ENCODE results near the gene KRTAP17-1. TPM values are rescaled to one million over a fixed set of nuclear protein-coding genes. Genes with fewer than 3 reads are reported as not detected.

The KRTAP17-1 gene
- total RNA-seq (not detected), polyA plus RNA-seq (not detected)
- long read RNA-seq, donor 1, result 0 reads
- long read RNA-seq, donor 2, result 0 reads
- long read RNA-seq, donor 3, result 0 reads

GRCh38 chr17:41315204-41315794 lies at the start of gene KRTAP17-1:
Gene KRTAP17-1, minus strand, starts transcription at chr17:41315710. Its CDS starts 60 bp downstream, at chr17:41315650.
- intact Hi-C loops (cut with DNase I), result no loop called here
- Histone ChIP-seq H3K4me1 (no peaks in the 10 kb centered on the region), H3K36me3 (no peaks in the 10 kb centered on the region), H3K27ac (no peak within 1 kb of the TSS), H3K4me3 (no peak within 1 kb of the TSS), H3K9me3 (peaks cover 0 to 15% (median 7%) of the 10 kb centered on the region in 11 donors), H3K27me3 (peaks cover 0 to 40% (median 26%) of the 10 kb centered on the region in 7 donors)
- 80% methylated on average over 24 of the region's 24 CpGs for WGBS, 2 donors
- no peak for TF ChIP-seq CTCF (IDR thresholded peaks at IDR 0.05)
- ATAC-seq, result no peak
- no peak for DNase-seq

GRCh38 chr17:41363881-41364280 lies 48.4 kb upstream of the KRTAP17-1 start:
- intact Hi-C loops (cut with DNase I), result no loop called here
- H3K27ac ChIP-seq, result no peak overlapping the region
- TF ChIP-seq CTCF (IDR thresholded peaks at IDR 0.05), result no peak
- H3K27me3 ChIP-seq, result peaks cover 0 to 19% (median 5%) of the 10 kb centered on the region in 7 donors
- H3K4me1 ChIP-seq, result no peaks in the 10 kb centered on the region
- ATAC-seq, result no peak
- WGBS, 2 donors, result 80 to 85% methylated on average over 2 of the region's 2 CpGs
- no peak for DNase-seq
- H3K9me3 ChIP-seq, result peaks cover 0 to 12% (median 0%) of the 10 kb centered on the region in 11 donors
- H3K4me3 ChIP-seq, result no peak overlapping the region
- no peaks in the 10 kb centered on the region for H3K36me3 ChIP-seq

- no peak overlapping the region for H3K4me3 ChIP-seq
- H3K36me3 ChIP-seq, result no peaks in the 10 kb centered on the region
- peaks cover 0 to 26% (median 8%) of the 10 kb centered on the region in 7 donors for H3K27me3 ChIP-seq
- intact Hi-C loops (cut with DNase I), result no loop called here
- no peak overlapping the region for H3K27ac ChIP-seq
- peaks cover 0 to 21% (median 0%) of the 10 kb centered on the region in 11 donors for H3K9me3 ChIP-seq
- WGBS, 2 donors, result 67 to 68% methylated on average over 5 of the region's 5 CpGs
- ATAC-seq, result no peak
- no peak for DNase-seq
- no peak for TF ChIP-seq CTCF (IDR thresholded peaks at IDR 0.05)
- H3K4me1 ChIP-seq, result no peaks in the 10 kb centered on the region
These were observed 44.9 kb upstream of the KRTAP17-1 start for GRCh38 chr17:41360296-41360995.

- WGBS, 2 donors, result 85 to 90% methylated on average over 4 of the region's 4 CpGs
- no peak for ATAC-seq
- Histone ChIP-seq H3K9me3 (peaks cover 0 to 9% (median 0%) of the 10 kb centered on the region in 11 donors), H3K27ac (no peak overlapping the region), H3K4me3 (no peak overlapping the region), H3K27me3 (peaks cover 0 to 31% (median 17%) of the 10 kb centered on the region in 7 donors), H3K36me3 (no peaks in the 10 kb centered on the region), H3K4me1 (no peaks in the 10 kb centered on the region)
- intact Hi-C loops (cut with DNase I), result loop anchor here in 1 of 10 donors (10.0 kb wide), 1 partner anchor 1760 kb away; no protein-coding TSS in a partner anchor
- DNase-seq, result no peak
- TF ChIP-seq CTCF (IDR thresholded peaks at IDR 0.05), result no peak
These were observed 39.0 kb upstream of the KRTAP17-1 start for GRCh38 chr17:41354536-41354935.

Measured in heart right ventricle (tissue), 16 donors.